ENCODE results near the gene SYNGR3. TPM values are rescaled to one million over a fixed set of nuclear protein-coding genes. Genes with fewer than 3 reads are reported as not detected.

SYNGR3 gene
- polyA plus RNA-seq, 3 donors, result 0.20 to 0.29 TPM; not detected in 1

- Mint-ChIP-seq H3K4me1 (peaks cover 8% of the 10 kb centered on the region), H3K27me3 (ENCODE audit: low read depth in 3 of 3) (peaks cover 0 to 3% (median 0%) of the 10 kb centered on the region in 3 donors), H3K27ac (no peak overlapping the region), H3K9me3 (no peaks in the 10 kb centered on the region), H3K4me3 (no peak overlapping the region), H3K36me3 (peaks cover 3 to 4% of the 10 kb centered on the region in 2 donors)
- Histone ChIP-seq H3K4me3 (replicated peaks in 1 of 3; ENCODE audit: low read depth in 2 of 3, low read length in 3 of 3) (no peak overlapping the region), H2AFZ (ENCODE audit: insufficient read depth, low read depth, low read length, poor library complexity, severe bottlenecking) (no peak overlapping the region), H3K4me1 (ENCODE audit: control insufficient read depth in 1 of 2, insufficient read depth in 2 of 2, low read length in 2 of 2) (peaks cover 12 to 15% of the 10 kb centered on the region in 2 donors), H3K27me3 (ENCODE audit: control insufficient read depth in 2 of 2, insufficient read depth in 2 of 2, low read length in 2 of 2) (no peaks in the 10 kb centered on the region), H3K9me3 (replicated peaks in 1 of 2; ENCODE audit: control insufficient read depth in 1 of 2, insufficient read depth in 1 of 2, low read length in 2 of 2) (no peaks in the 10 kb centered on the region), H3K79me2 (ENCODE audit: insufficient read depth, low read length) (no peaks in the 10 kb centered on the region), H3K36me3 (replicated peaks in 1 of 2; ENCODE audit: control insufficient read depth in 1 of 2, insufficient read depth in 2 of 2, low read length in 2 of 2) (no peaks in the 10 kb centered on the region), H3K4me2 (replicated peaks; ENCODE audit: extremely low read depth, low read length, poor library complexity, severe bottlenecking) (no peak overlapping the region), H4K20me1 (ENCODE audit: insufficient read depth, low read length) (no peaks in the 10 kb centered on the region), H3K9ac (ENCODE audit: insufficient read depth, low read length, poor library complexity, severe bottlenecking) (no peak overlapping the region), H3K27ac (ENCODE audit: low read depth in 1 of 2, low read length in 2 of 2) (no peak overlapping the region)
- whole genome bisulfite sequencing (ENCODE audit: insufficient coverage), result 94% methylated on average over 22 of the region's 24 CpGs
- no peak for DNase-seq
- intact Hi-C loops (cut with micrococcal nuclease), result no loop called here
- no peak for TF ChIP-seq CTCF (IDR thresholded peaks at IDR 0.05)
Measured at GRCh38 chr16:2040041-2040786, 50.4 kb downstream of the SYNGR3 start.

GRCh38 chr16:2040787-2041522 is 51.2 kb downstream of the SYNGR3 start:
- H3K4me3 Mint-ChIP-seq, result no peak overlapping the region
- no peak for DNase-seq
- peaks cover 8% of the 10 kb centered on the region for H3K4me1 Mint-ChIP-seq
- Histone ChIP-seq H3K4me2 (replicated peaks; ENCODE audit: extremely low read depth, low read length, poor library complexity, severe bottlenecking) (no peak overlapping the region), H3K4me1 (ENCODE audit: control insufficient read depth in 1 of 2, insufficient read depth in 2 of 2, low read length in 2 of 2) (peaks cover 12 to 15% of the 10 kb centered on the region in 2 donors), H3K9me3 (replicated peaks in 1 of 2; ENCODE audit: control insufficient read depth in 1 of 2, insufficient read depth in 1 of 2, low read length in 2 of 2) (no peaks in the 10 kb centered on the region), H4K20me1 (ENCODE audit: insufficient read depth, low read length) (no peaks in the 10 kb centered on the region), H3K36me3 (replicated peaks in 1 of 2; ENCODE audit: control insufficient read depth in 1 of 2, insufficient read depth in 2 of 2, low read length in 2 of 2) (no peaks in the 10 kb centered on the region), H3K27ac (ENCODE audit: low read depth in 1 of 2, low read length in 2 of 2) (no peak overlapping the region), H3K27me3 (ENCODE audit: control insufficient read depth in 2 of 2, insufficient read depth in 2 of 2, low read length in 2 of 2) (no peaks in the 10 kb centered on the region), H3K9ac (ENCODE audit: insufficient read depth, low read length, poor library complexity, severe bottlenecking) (no peak overlapping the region), H3K4me3 (replicated peaks in 1 of 3; ENCODE audit: low read depth in 2 of 3, low read length in 3 of 3) (no peak overlapping the region), H2AFZ (ENCODE audit: insufficient read depth, low read depth, low read length, poor library complexity, severe bottlenecking) (no peak overlapping the region), H3K79me2 (ENCODE audit: insufficient read depth, low read length) (no peaks in the 10 kb centered on the region)
- H3K9me3 Mint-ChIP-seq, result no peaks in the 10 kb centered on the region
- peaks cover 0 to 3% (median 0%) of the 10 kb centered on the region in 3 donors for H3K27me3 Mint-ChIP-seq (ENCODE audit: low read depth in 3 of 3)
- intact Hi-C loops (cut with micrococcal nuclease), result no loop called here
- TF ChIP-seq CTCF (IDR thresholded peaks at IDR 0.05), result no peak
- no peak overlapping the region for H3K27ac Mint-ChIP-seq
- H3K36me3 Mint-ChIP-seq, result peaks cover 3 to 4% of the 10 kb centered on the region in 2 donors
- WGBS (ENCODE audit: insufficient coverage), result 92% methylated on average over 18 of the region's 20 CpGs

Data from CD14-positive monocyte (primary cell).